Fibroblast of villous mesenchyme (primary cell): ENCODE results near the gene HCFC1R1. TPM values are rescaled to one million over a fixed set of nuclear protein-coding genes. Genes with fewer than 3 reads are reported as not detected.
A peak's percentile ranks its signal among the peaks of the same experiment; 100 is the strongest.

Source experiments
- DNase-seq: peaks from one replicate; pipeline ENCODE4 v3.0.0-alpha.2; 2010; ENCODE audit warnings: low read depth
- H3K4me3 ChIP-seq: 2 replicates; pipeline ENCODE4 v1.5.1; 2011; ENCODE audit warnings: low read depth, mild to moderate bottlenecking, low read length
- CTCF ChIP-seq: IDR thresholded peaks from 2 replicates; pipeline ENCODE4 v1.5.1; 2012; ENCODE audit warnings: low read depth, mild to moderate bottlenecking, low read length; ENCODE audit not compliant: insufficient read depth
- total RNA-seq: library from RNA; depleted of rRNA; stranded (reverse); fragments of >200 nt; gene quantifications from 2 replicates; pipeline ENCODE4 v1.2.3, GENCODE V29; 2012

The HCFC1R1 gene
- total RNA-seq, 1 donor = 28.1 TPM

- peak; percentile 32 for DNase-seq
- H3K4me3 ChIP-seq = peak overlapping the region; percentile 12
Measured at GRCh38 chr16:3029491-3030221, 5.9 kb upstream of the HCFC1R1 start.

GRCh38 chr16:3028716-3029319 lies 5.1 kb upstream of the HCFC1R1 start:
- no peak for DNase-seq
- no peak overlapping the region for H3K4me3 ChIP-seq
- no peak for TF ChIP-seq CTCF

More at GRCh38 chr16:3029491-3030221, 5.9 kb upstream of the HCFC1R1 start:
- TF ChIP-seq CTCF = no peak

- TF ChIP-seq CTCF = peak; percentile 58
- H3K4me3 ChIP-seq = no peak overlapping the region
- DNase-seq = peak; percentile 64
Measured at GRCh38 chr16:3027983-3028715, 4.4 kb upstream of the HCFC1R1 start.

GRCh38 chr16:3027489-3027795 lies 3.7 kb upstream of the HCFC1R1 start:
- TF ChIP-seq CTCF = no peak
- no peak overlapping the region for H3K4me3 ChIP-seq
- DNase-seq = no peak

- DNase-seq = no peak
- H3K4me3 ChIP-seq = no peak overlapping the region
- TF ChIP-seq CTCF = no peak
Measured at GRCh38 chr16:3026609-3027488, 3.1 kb upstream of the HCFC1R1 start.

- no peak for DNase-seq
- no peak overlapping the region for H3K4me3 ChIP-seq
- TF ChIP-seq CTCF = no peak
Measured at GRCh38 chr16:3026003-3026378, 2.2 kb upstream of the HCFC1R1 start.
